GM18909 (cell line): Measurements from ENCODE around the gene PNPLA3.

ENCODE experiments used
- ATAC-seq: cut with Tn5 transposase; IDR thresholded peaks from one replicate; pipeline ENCODE4 v1.9.1; 2021; ENCODE audit warnings: mild to moderate bottlenecking; ENCODE audit not compliant: unreplicated experiment, poor library complexity

PNPLA3 gene

DNA sequence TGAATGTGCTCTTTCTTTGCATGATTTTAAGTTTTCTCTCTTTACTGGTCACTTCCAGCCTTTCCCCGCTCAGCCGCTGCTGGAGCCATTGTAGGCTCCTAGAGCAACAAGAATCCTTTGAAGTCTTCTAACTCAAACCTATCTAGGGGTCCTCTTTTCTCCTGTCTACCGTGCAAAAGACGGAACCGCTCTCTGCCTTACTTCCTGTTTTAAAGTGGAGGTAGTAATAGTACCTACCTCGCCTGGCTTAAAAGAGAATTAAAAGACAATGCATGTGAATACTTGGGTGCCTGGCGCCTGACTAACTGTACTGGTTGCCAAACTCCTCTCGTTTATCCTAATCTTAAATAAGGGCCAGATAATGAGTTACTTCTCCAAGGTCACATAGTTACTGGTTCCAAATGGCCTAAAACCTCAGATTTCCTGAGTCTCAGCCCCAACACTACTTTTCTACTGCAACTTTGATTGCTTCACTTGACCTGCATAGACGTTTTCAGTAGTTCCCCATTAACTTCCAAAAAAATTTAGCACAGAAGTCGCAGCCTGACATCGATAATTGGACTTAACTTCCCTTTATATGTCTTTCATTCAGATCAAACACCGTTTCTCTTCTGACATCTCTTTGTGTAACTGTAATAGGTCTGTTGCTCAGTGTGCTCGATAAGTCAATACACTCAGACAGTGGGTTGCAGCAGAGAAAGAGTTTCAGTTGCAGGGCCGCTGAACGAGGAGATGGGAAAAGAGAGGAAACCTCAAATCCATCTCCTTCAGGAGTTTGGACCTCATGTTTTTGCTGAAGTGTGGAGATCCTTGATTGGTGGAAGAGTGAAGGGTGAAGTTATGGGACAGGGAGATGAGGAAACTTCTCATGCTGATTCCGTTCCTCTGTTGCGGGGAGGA lies 32.5 kb downstream of the PNPLA3 start:
- ATAC-seq: peak; percentile 22

- ATAC-seq: no peak
Observed at GRCh38 chr22:43956805-43957463, 33.3 kb downstream of the PNPLA3 start.

DNA sequence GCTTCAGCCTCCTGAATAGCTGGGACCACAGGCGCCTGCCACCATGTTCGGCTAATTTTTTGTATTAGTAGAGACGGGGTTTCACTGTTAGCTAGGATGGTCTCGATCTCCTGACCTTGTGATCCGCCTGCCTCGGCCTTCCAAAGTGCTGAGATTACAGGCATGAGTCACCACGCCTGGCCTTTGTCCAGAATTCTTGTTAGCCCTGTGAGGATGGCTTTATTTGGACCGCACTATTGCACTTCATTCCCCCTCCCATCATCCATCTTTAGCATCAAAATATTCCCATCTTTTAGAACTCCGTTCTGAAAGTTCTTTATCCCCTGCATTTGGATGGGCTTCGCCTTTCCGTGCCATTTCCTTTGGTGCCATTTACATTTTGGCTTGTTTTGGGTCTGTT lies 34.3 kb downstream of the PNPLA3 start:
- no peak for ATAC-seq

DNA sequence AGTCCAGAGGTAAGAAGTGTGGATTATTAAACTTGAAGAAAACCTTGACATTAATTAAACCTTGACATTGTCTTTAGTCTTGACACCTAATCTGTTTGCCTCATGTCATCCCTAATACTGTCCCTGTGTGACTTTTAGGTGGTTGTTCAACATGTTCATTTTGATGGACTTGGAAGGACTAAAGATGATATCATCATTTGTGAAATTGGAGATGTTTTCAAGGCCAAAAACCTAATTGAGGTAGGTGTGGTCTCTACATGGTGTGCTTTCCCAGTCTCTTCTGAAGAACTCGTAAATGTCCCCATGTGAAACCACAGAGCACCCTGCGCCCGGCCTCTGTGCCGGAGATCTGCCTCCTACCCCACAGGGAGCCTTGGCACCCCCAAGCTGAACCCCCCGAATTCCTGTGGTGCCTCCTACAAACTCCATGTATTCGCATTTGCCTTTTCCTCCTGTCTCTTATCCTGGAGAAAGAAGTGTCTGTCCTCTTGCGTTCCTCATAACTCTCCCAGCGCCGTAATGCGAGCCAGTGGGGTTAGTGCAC lies 40.8 kb downstream of the PNPLA3 start:
- no peak for ATAC-seq

DNA sequence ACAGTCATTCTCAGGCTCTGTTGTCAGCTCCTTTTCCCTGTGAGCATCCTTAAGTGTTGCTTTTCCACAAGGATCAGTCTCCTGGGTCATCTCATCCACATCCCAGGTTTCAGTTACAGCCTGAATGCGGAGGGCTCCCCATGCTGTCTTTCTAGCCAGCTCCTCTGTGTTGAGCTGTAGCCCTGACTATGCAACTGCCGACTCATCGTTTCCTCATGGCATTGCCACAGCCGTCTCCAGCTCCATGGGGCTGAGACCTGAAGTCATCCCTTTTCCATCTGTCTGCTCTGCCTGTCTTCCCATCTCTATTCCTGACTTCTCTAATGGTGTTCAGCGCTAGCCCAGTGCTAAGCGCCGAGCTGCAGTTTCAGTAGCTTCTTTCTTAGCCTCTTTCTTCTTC lies 43.5 kb downstream of the PNPLA3 start:
- no peak for ATAC-seq

DNA sequence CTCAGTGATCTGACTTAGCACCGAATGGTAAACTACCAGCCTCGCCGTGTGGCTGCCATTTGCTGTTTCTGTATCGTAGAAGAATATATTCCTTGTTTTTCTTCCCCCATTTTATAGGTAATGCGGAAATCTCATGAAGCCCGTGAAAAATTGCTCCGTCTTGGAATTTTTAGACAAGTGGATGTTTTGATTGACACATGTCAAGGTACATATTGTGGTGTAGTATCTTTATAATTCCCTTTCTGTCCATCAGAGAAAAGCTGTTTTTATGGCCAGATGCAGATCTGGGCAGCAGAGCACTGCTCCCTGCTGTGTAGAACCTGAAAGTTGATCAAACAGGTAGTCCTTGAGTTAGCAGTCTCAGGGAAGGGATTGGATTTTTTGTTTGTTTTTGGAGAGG lies 45.0 kb downstream of the PNPLA3 start:
- no peak for ATAC-seq

DNA sequence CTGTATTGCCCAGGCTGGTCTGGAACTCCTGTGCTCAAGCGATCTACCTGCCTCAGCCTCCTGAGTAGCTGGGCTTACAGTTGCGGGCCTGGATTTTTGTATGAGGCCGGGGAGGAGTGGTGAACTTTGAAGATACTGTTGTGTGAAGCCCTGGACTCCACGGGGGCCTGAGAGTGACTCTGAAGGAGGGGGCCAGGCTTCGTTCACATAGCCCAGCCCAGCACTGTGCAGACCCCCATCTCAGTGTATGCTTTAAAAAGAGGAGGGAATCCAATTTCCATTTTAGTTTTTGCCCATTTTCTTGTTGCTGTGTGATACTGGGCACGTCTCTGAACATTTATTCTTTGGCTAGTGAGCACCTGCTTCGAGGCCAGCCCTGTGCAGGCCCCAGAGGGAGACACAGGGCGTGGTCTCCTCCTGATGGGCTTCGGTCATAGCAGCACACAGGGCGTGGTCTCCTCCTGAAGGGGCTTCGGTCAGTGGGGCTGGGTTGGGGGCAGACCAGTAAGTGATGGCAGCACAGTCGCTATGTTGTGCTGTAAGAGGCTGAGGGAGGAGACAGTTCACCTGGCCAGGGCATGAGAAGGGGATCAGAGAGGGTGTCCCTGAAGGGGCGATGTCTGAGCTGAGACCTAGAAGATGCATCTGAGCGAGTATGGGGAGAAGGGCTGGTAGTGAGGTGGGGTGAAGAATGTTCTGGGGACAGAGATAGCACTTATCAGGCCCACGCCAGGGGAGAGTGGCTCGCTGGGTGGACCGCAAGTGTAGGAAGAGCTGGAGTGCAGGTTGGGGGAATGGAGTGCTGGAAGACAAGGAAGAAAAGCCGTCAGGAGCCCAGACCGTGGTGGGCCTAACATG lies 45.6 kb downstream of the PNPLA3 start:
- no peak for ATAC-seq

DNA sequence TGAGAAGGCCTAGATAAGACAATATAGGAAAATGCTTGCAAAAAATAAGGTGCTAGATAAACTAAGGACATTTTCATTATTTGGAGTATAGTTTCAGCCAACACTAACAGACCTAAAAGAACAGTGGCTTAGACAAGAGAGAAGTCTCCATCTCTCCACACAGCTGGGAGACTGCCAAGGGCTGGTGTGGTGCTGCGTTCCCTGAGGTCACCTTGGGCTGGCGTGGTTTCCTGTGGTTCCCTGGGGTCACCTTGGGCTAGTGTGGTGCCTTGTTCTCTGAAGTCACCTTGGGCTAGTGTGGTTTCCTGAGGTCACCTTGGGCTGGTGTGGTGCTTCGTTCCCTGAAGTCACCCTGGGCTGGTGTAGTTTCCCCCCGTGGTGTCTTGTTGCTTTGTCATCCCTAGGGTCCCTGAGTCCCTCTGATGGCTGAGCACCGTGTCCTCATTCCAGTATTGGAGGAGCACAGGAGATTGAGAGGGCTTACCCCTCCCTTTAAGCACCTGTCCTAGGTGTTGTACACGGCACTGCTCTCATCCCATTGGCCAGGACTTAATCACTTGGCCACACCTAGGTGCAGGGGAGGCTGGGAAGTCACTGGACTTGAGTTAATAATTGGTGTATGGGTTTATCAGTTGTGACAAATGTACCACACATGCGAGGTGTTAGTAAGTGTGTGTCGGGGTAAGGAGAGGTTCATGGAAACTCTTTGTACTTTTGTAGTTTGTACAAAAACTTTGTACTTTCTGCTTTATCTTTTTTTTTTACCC lies 46.6 kb downstream of the PNPLA3 start:
- no peak for ATAC-seq

GRCh38 chr22:43971112-43971511 lies 47.5 kb downstream of the PNPLA3 start:
- ATAC-seq: no peak

DNA sequence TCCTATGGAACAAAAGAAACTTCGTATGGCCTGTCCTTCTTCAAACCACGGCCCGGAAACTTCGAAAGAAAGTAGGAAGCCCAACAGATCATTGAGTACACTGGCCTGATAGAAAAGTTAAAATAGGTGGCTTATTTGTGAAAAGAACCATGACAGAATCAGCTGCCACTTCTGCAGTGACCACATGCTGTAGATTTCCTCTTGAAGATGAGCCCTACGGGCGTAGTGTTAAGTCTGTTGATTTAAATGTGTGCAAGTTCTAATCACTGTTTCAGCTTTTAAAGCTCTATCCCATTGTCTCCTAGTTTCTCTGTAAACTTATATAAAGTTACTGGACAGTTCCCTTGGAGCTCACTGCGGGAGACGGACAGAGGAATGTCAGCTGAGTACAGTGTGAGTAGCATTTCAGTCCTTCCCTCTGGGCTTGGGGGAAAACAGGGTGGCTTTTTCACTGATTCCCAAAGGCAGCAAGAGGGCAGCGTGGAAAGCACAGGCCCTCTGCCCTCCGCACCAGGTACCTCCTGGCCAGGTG lies 49.4 kb downstream of the PNPLA3 start:
- ATAC-seq: no peak

- no peak for ATAC-seq
Observed at GRCh38 chr22:43974028-43974545, 50.5 kb downstream of the PNPLA3 start.

GRCh38 chr22:43975041-43975440 lies 51.4 kb downstream of the PNPLA3 start:
- no peak for ATAC-seq

DNA sequence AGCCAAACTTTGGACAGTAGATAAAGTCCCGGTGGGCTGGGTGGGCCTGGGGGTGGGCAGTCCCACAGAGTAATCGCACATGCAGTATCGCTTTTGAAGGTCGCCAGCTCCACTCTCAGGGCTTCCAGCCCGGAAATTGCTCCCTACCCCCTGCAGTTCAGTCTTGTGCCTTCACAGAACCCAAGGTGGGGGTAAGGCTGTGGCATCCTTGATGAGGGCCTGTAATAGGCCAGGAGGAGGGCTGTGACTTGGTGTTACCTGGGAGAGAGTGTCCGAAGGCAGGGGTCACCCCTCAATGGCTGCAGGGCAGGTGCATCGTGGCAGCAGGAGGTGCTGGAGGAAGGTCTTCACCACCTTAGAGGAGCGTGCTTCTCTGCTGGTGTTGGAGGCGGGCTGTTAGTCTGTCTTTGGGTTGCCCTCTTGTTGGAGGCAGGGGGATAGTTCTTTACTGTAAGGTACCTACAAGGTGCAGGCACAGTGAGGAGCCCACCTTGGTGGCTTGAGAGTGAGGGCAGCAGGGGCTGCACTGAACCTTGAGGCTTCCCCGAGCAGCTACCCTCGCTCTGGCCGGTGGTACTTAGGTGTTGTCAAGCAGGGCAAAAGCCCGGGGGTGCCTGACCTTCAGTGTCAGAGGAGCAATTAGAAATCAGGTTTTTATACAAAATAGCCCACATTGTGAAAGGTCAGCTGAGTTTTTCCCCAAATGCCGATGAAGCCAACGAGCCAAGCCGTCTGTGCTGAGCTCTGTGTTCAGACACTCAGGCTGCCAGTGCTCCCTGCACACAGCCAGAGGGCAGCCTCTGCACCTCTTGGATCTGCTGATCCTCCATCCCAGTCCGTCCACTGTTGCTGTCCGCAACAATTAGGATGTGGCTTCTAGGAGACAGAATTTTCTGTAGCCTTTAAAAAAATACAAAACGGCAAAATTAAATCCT lies 53.5 kb downstream of the PNPLA3 start:
- no peak for ATAC-seq

DNA sequence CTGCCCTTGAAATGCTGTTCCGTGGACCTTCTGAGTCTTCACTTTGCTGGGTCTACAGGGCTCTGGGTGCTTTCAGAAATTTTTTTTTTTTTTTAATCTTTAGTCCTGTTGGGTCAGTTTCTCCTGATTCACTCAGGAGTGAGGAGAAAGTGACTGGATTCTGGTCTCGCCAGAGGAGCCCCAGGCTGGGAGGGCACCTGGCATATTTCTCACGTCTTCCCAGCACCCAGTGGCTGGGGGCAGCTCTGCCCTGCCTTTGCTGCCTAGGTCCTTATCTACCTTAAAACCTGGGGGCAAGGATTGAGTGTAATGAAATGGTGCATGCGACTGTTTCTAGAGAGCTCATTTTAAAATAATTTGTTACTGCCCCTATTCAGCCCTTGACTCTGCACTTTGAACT lies 55.0 kb downstream of the PNPLA3 start:
- no peak for ATAC-seq

- no peak for ATAC-seq
Observed at GRCh38 chr22:43980579-43980978, 57.0 kb downstream of the PNPLA3 start.

- ATAC-seq: no peak
Observed at GRCh38 chr22:43980996-43981395, 57.4 kb downstream of the PNPLA3 start.

GRCh38 chr22:43983808-43984207 lies 60.2 kb downstream of the PNPLA3 start:
- ATAC-seq: no peak

GRCh38 chr22:43985532-43985931 lies 61.9 kb downstream of the PNPLA3 start:
- ATAC-seq: no peak
